IPS-11a (cell line): ENCODE measurements around the gene DENND5A.
"Not testable (repeated sequence)": the region's sequence is repeated elsewhere in the genome, so short reads cannot be mapped to it uniquely, and the experiment has no call there.

ENCODE experiments used
- H3K4me3 ChIP-seq: one replicate; pipeline ENCODE4 v1.5.1; 2013; ENCODE audit warnings: low read depth, low read length, control low read depth

DENND5A gene

GRCh38 chr11:9266132-9266736 lies 1.1 kb upstream of the DENND5A start:
- H3K4me3 ChIP-seq: no peak overlapping the region

GRCh38 chr11:9264316-9265210 lies 587 bp downstream of the DENND5A start:
- peak overlapping the region; percentile 47 for H3K4me3 ChIP-seq

- peak overlapping the region; percentile 47 for H3K4me3 ChIP-seq
Observed at GRCh38 chr11:9263840-9264315, 1.3 kb downstream of the DENND5A start.

- H3K4me3 ChIP-seq: not testable (repeated sequence)
Observed at GRCh38 chr11:9260838-9261146, 4.4 kb downstream of the DENND5A start.

GRCh38 chr11:9259981-9260837 lies 4.9 kb downstream of the DENND5A start:
- no peak overlapping the region for H3K4me3 ChIP-seq

GRCh38 chr11:9258279-9258678 lies 6.9 kb downstream of the DENND5A start:
- not testable (repeated sequence) for H3K4me3 ChIP-seq

- H3K4me3 ChIP-seq: no peak overlapping the region
Observed at GRCh38 chr11:9254416-9254815, 10.7 kb downstream of the DENND5A start.

- H3K4me3 ChIP-seq: no peak overlapping the region
Observed at GRCh38 chr11:9253086-9253485, 12.1 kb downstream of the DENND5A start.

- no peak overlapping the region for H3K4me3 ChIP-seq
Observed at GRCh38 chr11:9251311-9251710, 13.8 kb downstream of the DENND5A start.

- H3K4me3 ChIP-seq: no peak overlapping the region
Observed at GRCh38 chr11:9250139-9250582, 15.0 kb downstream of the DENND5A start.

- H3K4me3 ChIP-seq: no peak overlapping the region
Observed at GRCh38 chr11:9249252-9249651, 15.9 kb downstream of the DENND5A start.

GRCh38 chr11:9247863-9248262 lies 17.3 kb downstream of the DENND5A start:
- H3K4me3 ChIP-seq: no peak overlapping the region

- H3K4me3 ChIP-seq: not testable (repeated sequence)
Observed at GRCh38 chr11:9236242-9236641, 28.9 kb downstream of the DENND5A start.

GRCh38 chr11:9232482-9232881 lies 32.7 kb downstream of the DENND5A start:
- no peak overlapping the region for H3K4me3 ChIP-seq

- no peak overlapping the region for H3K4me3 ChIP-seq
Observed at GRCh38 chr11:9231848-9232177, 33.3 kb downstream of the DENND5A start.

GRCh38 chr11:9230296-9230695 lies 34.9 kb downstream of the DENND5A start:
- no peak overlapping the region for H3K4me3 ChIP-seq

- no peak overlapping the region for H3K4me3 ChIP-seq
Observed at GRCh38 chr11:9228091-9228490, 37.1 kb downstream of the DENND5A start.

GRCh38 chr11:9225748-9226298 lies 39.3 kb downstream of the DENND5A start:
- H3K4me3 ChIP-seq: no peak overlapping the region

GRCh38 chr11:9222654-9223053 lies 42.5 kb downstream of the DENND5A start:
- no peak overlapping the region for H3K4me3 ChIP-seq

- H3K4me3 ChIP-seq: not testable (repeated sequence)
Observed at GRCh38 chr11:9220853-9221252, 44.3 kb downstream of the DENND5A start.

- H3K4me3 ChIP-seq: no peak overlapping the region
Observed at GRCh38 chr11:9219572-9219971, 45.6 kb downstream of the DENND5A start.
